Loucy (cell line): ENCODE measurements around the gene SCRT2.

Experiments
- H2AFZ ChIP-seq: fragments of 200-600 bp; sonication (generic); 2 replicates; pipeline ENCODE4 v1.6.0; 2016; ENCODE audit warnings: antibody characterized with exemption, mild to moderate bottlenecking, low read length, moderate library complexity
- H3F3A ChIP-seq: fragments of 200-600 bp; 2 replicates; pipeline ENCODE4 v1.6.0; 2016; ENCODE audit warnings: antibody characterized with exemption, low read depth, mild to moderate bottlenecking
- H3K27me3 ChIP-seq: fragments of 200-600 bp; sonication (generic); 2 replicates; pipeline ENCODE4 v1.6.1; 2014; ENCODE audit warnings: low read length, mild to moderate bottlenecking; ENCODE audit not compliant: insufficient read depth, poor library complexity, severe bottlenecking
- H3K36me3 ChIP-seq: fragments of 200-600 bp; sonication (generic); 2 replicates; pipeline ENCODE4 v1.6.1; 2016; ENCODE audit warnings: low read length; ENCODE audit not compliant: insufficient read depth
- H3K4me1 ChIP-seq: fragments of 200-600 bp; sonication (generic); 2 replicates; pipeline ENCODE4 v1.5.1; 2014; ENCODE audit warnings: low read length, mild to moderate bottlenecking; ENCODE audit not compliant: insufficient read depth, poor library complexity, severe bottlenecking
- H3K4me2 ChIP-seq: fragments of 200-600 bp; sonication (generic); 2 replicates; pipeline ENCODE4 v1.6.0; 2014; ENCODE audit warnings: antibody characterized with exemption, low read length, low read depth, mild to moderate bottlenecking; ENCODE audit not compliant: poor library complexity, severe bottlenecking
- H3K4me3 ChIP-seq: fragments of 200-600 bp; sonication (generic); 2 replicates; pipeline ENCODE4 v1.5.1; 2014; ENCODE audit warnings: low read length, mild to moderate bottlenecking, mixed read lengths; ENCODE audit not compliant: poor library complexity, severe bottlenecking
- H3K79me2 ChIP-seq: fragments of 200-600 bp; sonication (generic); 2 replicates; pipeline ENCODE4 v1.6.1; 2014; ENCODE audit warnings: low read length; ENCODE audit not compliant: insufficient read depth
- H3K9ac ChIP-seq: fragments of 200-600 bp; sonication (generic); 2 replicates; pipeline ENCODE4 v1.6.0; 2014; ENCODE audit warnings: mild to moderate bottlenecking, low read depth, low read length, moderate library complexity; ENCODE audit not compliant: poor library complexity, severe bottlenecking
- H3K9me2 ChIP-seq: fragments of 200-600 bp; sonication (generic); replicated peaks from 2 replicates; pipeline ENCODE4 v1.6.1; 2016; ENCODE audit warnings: low read depth, low read length, mixed read lengths
- H3K9me3 ChIP-seq: fragments of 200-600 bp; sonication (generic); 2 replicates; pipeline ENCODE4 v1.6.1; 2014; ENCODE audit warnings: mild to moderate bottlenecking, antibody characterized with exemption, low read length, low read depth; ENCODE audit not compliant: insufficient read depth
- H4K20me1 ChIP-seq: fragments of 200-600 bp; sonication (generic); 2 replicates; pipeline ENCODE4 v1.6.0; 2014; ENCODE audit warnings: antibody characterized with exemption, low read length, mild to moderate bottlenecking; ENCODE audit not compliant: insufficient read depth, poor library complexity, severe bottlenecking
- CTCF ChIP-seq: fragments of 200-600 bp; sonication (generic); conservative IDR thresholded peaks from 2 replicates; pipeline ENCODE4 v1.5.1; 2014; ENCODE audit warnings: mild to moderate bottlenecking, antibody characterized with exemption, low read length
- EZH2phosphoT487 ChIP-seq: fragments of 200-600 bp; IDR thresholded peaks from 2 replicates; pipeline ENCODE4 v1.6.1; 2018; ENCODE audit warnings: antibody characterized with exemption, mild to moderate bottlenecking, moderate library complexity, borderline replicate concordance

SCRT2 gene

GRCh38 chr20:653110-653589, 22.5 kb downstream of the SCRT2 start, which contains the start of gene SRXN1:
Gene SRXN1 (minus strand): TSS chr20:653200. CDS start chr20:653185, 15 bp downstream.
- no peak within 1 kb of the TSS for H2AFZ ChIP-seq
- no peaks in the 10 kb centered on the region for H3K27me3 ChIP-seq

GRCh38 chr20:652615-653109, 22.9 kb downstream of the SCRT2 start:
- Histone ChIP-seq H3K79me2 (no peaks in the 10 kb centered on the region), H2AFZ (no peak overlapping the region), H3K9me3 (no peaks in the 10 kb centered on the region), H3K4me3 (no peak overlapping the region), H3K27me3 (no peaks in the 10 kb centered on the region), H4K20me1 (no peaks in the 10 kb centered on the region), H3K4me1 (no peaks in the 10 kb centered on the region), H3F3A (no peaks in the 10 kb centered on the region), H3K4me2 (no peak overlapping the region), H3K9ac (no peak overlapping the region), H3K36me3 (no peaks in the 10 kb centered on the region), H3K9me2 (no peaks in the 10 kb centered on the region)
- no peak for TF ChIP-seq EZH2phosphoT487
- TF ChIP-seq CTCF: no peak

More at GRCh38 chr20:653110-653589, 22.5 kb downstream of the SCRT2 start, which contains the start of gene SRXN1:
- Histone ChIP-seq H3K4me3 (no peak within 1 kb of the TSS), H3K4me2 (peak within 1 kb of the TSS; percentile 22), H3K9ac (no peak within 1 kb of the TSS), H4K20me1 (no peaks in the 10 kb centered on the region), H3K9me3 (no peaks in the 10 kb centered on the region), H3K4me1 (no peaks in the 10 kb centered on the region), H3K79me2 (no peaks in the 10 kb centered on the region), H3K36me3 (no peaks in the 10 kb centered on the region), H3F3A (no peaks in the 10 kb centered on the region), H3K9me2 (no peaks in the 10 kb centered on the region)
- TF ChIP-seq EZH2phosphoT487 (no peak), CTCF (peak; percentile 34; the same call in 1 of the 2 replicates)

GRCh38 chr20:651713-652614, 23.6 kb downstream of the SCRT2 start:
- no peaks in the 10 kb centered on the region for H3K9me3 ChIP-seq
- H3K36me3 ChIP-seq: no peaks in the 10 kb centered on the region
- H3K9ac ChIP-seq: no peak overlapping the region
- H3K79me2 ChIP-seq: no peaks in the 10 kb centered on the region
- H3K4me3 ChIP-seq: no peak overlapping the region
- TF ChIP-seq EZH2phosphoT487: no peak
- TF ChIP-seq CTCF: no peak
- no peaks in the 10 kb centered on the region for H3K4me1 ChIP-seq
- H3F3A ChIP-seq: no peaks in the 10 kb centered on the region
- H3K4me2 ChIP-seq: no peak overlapping the region
- H3K27me3 ChIP-seq: no peaks in the 10 kb centered on the region
- H4K20me1 ChIP-seq: no peaks in the 10 kb centered on the region
- no peaks in the 10 kb centered on the region for H3K9me2 ChIP-seq
- no peak overlapping the region for H2AFZ ChIP-seq
